Hematopoietic multipotent progenitor cell treated with erythropoietin and hydrocortisone succinate and interleukin-3 and kit ligand, for 6 days (in vitro differentiated cells): ENCODE results near the gene SMIM7.
"Not testable (repeated sequence)": the region's sequence is repeated elsewhere in the genome, so short reads cannot be mapped to it uniquely, and the experiment has no call there.

Source experiments
- DNase-seq: peaks from one replicate; pipeline ENCODE4 v3.0.0-alpha.2; 2015

The SMIM7 gene

GRCh38 chr19:16654140-16654539 lies 5.8 kb downstream of the SMIM7 start:
- DNase-seq: peak; percentile 20

GRCh38 chr19:16652854-16653253 lies 7.1 kb downstream of the SMIM7 start:
- no peak for DNase-seq

- not testable (repeated sequence) for DNase-seq
Measured at GRCh38 chr19:16651421-16652188, 8.3 kb downstream of the SMIM7 start.

GRCh38 chr19:16650821-16651220 lies 9.1 kb downstream of the SMIM7 start:
- no peak for DNase-seq

GRCh38 chr19:16649734-16650133 lies 10.2 kb downstream of the SMIM7 start:
- DNase-seq: no peak

GRCh38 chr19:16645140-16645539 lies 14.8 kb downstream of the SMIM7 start:
- DNase-seq: no peak

- DNase-seq: no peak
Measured at GRCh38 chr19:16641695-16642094, 18.2 kb downstream of the SMIM7 start.

GRCh38 chr19:16640951-16641350 lies 19.0 kb downstream of the SMIM7 start:
- no peak for DNase-seq

- DNase-seq: no peak
Measured at GRCh38 chr19:16638666-16639065, 21.3 kb downstream of the SMIM7 start.

- no peak for DNase-seq
Measured at GRCh38 chr19:16637535-16637934, 22.4 kb downstream of the SMIM7 start.

GRCh38 chr19:16631465-16631864 lies 28.5 kb downstream of the SMIM7 start:
- DNase-seq: no peak

GRCh38 chr19:16628984-16629691 lies 30.8 kb downstream of the SMIM7 start:
- peak; percentile 61 for DNase-seq

- DNase-seq: peak; percentile 98
Measured at GRCh38 chr19:16628183-16628983, 31.6 kb downstream of the SMIM7 start, which contains the start of gene MED26. TSS of gene MED26 (minus strand) at chr19:16628204. CDS start at chr19:16627943, 261 bp downstream.

- DNase-seq: no peak
Measured at GRCh38 chr19:16627928-16628182, 32.1 kb downstream of the SMIM7 start.

GRCh38 chr19:16627193-16627927 lies 32.6 kb downstream of the SMIM7 start:
- DNase-seq: peak; percentile 46

- no peak for DNase-seq
Measured at GRCh38 chr19:16626796-16627192, 33.1 kb downstream of the SMIM7 start.

- no peak for DNase-seq
Measured at GRCh38 chr19:16625163-16625958, 34.6 kb downstream of the SMIM7 start.

GRCh38 chr19:16624236-16624635 lies 35.7 kb downstream of the SMIM7 start:
- no peak for DNase-seq

- no peak for DNase-seq
Measured at GRCh38 chr19:16623576-16623975, 36.4 kb downstream of the SMIM7 start.

GRCh38 chr19:16623066-16623465 lies 36.9 kb downstream of the SMIM7 start:
- no peak for DNase-seq

GRCh38 chr19:16621165-16621800 lies 38.7 kb downstream of the SMIM7 start:
- no peak for DNase-seq

- no peak for DNase-seq
Measured at GRCh38 chr19:16620584-16620983, 39.4 kb downstream of the SMIM7 start.
